ENCODE data around the gene ZNF28.
"Not testable (repeated sequence)": the region's sequence is repeated elsewhere in the genome, so short reads cannot be mapped to it uniquely, and the experiment has no call there.

ZNF28 gene

DNA sequence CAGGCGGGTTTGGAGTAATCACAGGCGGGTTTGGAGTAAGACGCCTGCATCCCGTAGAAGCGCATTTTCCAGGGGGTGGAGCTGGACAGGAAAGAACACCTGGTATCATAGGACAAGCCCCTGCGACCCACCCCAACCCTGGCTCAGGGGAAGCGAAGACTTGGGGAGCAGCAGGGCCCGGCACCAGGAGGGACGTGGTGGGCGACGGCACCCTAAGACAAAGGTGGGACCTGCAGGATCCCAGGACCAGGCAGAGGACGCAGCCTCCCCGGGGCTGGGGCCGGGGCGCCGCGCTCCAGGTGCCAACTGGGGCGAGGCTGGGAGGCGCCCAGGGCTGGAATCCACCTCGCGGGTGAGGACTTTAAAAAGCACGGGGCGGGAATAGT is 35.4 kb downstream of the ZNF28 start:
- no peak overlapping the region for H3K4me3 ChIP-seq (ENCODE audit: low read length)
- no peak for DNase-seq (ENCODE audit: low read depth, low spot score)

DNA sequence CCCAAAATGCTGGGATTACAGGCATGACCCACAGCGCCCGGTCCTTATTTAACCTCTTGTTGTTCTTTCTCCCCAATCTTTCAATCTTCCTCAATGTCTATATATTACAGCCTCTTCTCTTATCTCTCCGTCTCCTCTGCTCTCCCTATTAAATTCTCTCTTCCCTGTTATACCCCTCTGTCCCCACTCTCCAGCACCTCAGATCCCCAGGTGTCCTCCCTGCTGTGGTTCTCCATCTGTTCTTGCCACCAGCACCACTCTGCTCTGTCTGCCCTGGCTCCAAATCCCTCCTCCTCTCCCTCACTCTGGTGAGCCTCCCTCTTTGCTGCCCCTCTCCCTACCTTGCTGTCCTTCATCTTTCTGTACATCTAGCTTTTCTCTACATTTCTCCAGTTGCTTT is 35.9 kb downstream of the ZNF28 start:
- H3K4me3 ChIP-seq (ENCODE audit: low read length), result no peak overlapping the region
- no peak for DNase-seq (ENCODE audit: low read depth, low spot score)

DNA sequence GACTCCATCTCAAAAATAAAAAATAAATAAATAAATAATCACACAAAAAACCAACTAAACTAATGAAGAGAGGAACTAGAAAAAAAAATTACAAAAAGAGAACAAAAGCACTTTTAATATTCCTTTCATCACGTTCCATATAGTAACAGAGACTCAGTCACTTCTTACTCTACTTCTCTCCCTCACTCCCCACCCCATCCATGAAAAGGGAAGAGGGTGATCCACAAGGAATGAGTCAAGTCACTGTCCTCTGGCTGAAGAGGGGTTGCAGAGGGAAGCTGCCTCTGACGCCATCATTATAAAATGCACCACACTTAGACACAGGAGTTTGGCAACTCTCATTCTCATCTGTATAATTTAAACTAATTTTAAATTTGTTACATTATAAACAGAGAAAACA is 38.6 kb downstream of the ZNF28 start:
- not testable (repeated sequence) for H3K4me3 ChIP-seq (ENCODE audit: low read length); DNase-seq (ENCODE audit: low read depth, low spot score)

DNA sequence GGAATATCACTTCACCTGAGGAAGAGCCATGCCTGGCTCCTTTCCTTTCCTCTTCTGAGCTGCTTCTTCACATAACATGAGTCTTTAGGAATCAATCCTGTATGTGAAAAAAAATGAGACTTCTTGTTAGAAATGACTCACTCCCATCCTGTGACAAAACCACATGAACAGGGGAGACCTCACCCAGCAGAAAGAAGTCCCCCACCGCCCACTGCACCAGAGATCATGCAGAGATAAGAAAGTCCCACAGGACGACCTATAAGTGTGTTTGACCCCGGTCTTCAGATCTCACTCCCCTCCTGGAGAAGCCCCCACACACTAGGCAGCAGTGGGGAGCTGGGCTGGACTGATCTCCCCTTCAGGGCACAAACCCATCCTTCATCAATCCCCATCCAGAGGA is 42.6 kb downstream of the ZNF28 start:
- DNase-seq (ENCODE audit: low read depth, low spot score), result no peak
- no peak overlapping the region for H3K4me3 ChIP-seq (ENCODE audit: low read length)

DNA sequence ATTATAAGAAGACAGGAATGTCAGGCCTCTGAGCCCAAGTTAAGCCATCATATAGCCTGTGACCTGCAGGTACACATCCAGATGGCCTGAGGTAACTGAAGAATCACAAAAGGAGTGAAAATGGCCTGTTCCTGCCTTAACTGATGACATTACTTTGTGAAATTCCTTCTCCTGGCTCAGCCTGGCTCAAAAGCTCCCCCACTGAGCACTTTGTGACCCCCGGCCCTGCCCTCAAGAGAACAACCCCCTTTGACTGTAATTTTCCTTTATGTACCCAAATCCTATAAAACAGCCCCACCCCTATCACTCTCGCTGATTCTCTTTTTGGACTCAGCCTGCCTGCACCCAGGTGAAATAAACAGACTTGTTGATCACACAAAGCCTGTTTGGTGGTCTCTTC is 65.0 kb downstream of the ZNF28 start:
- H3K4me3 ChIP-seq (ENCODE audit: low read length); DNase-seq (ENCODE audit: low read depth, low spot score): not testable (repeated sequence)

DNA sequence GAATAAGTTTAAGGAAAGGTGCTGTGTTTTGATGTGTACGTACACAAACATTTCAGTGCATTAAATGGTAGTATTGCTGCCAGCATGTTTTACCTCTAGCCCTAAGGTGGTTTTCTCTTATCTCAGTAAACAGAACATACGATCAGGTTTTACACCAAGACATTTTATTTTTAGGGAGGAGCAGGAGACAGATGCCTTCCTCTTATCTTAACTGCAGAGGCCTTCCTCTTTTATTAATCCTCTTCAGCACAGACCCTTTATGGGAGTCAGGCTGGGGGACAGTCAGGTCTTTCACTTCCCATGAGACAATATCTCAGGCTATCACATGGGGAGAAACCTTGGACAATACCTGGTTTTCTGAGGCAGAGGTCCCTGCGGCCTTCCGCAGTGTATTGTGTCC is 71.7 kb downstream of the ZNF28 start:
- no peak for DNase-seq (ENCODE audit: low read depth, low spot score)
- no peak overlapping the region for H3K4me3 ChIP-seq (ENCODE audit: low read length)

DNA sequence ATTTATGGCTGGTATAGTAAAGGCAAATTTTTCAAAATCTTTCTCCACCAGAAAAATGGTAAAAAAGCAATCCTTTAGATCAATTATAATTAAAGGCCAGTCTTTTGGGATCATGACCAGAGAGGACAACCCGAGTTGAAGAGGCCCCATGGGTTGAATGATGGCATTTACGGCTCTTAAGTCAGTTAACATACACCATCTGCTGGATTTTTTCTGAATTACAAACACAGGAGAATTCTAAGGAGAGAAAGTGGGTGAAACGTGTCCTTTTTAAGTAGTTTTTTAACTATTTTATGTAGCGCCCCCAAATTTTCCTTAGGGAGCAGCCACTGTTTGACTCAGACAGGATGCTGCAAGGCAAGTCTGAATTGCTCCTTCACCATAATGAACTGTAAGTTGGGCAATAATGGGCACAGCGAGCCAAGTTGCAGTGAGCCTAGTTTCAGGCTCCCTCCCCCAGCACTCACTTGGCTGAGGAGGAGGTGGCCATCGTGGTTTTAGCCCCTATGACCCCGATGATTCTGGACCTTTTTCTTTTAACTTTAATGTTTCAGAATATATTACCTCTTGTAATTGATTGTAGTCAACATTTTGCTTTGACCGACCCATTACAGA is 73.0 kb downstream of the ZNF28 start:
- H3K4me3 ChIP-seq (ENCODE audit: low read length), result no peak overlapping the region
- peak; percentile 36 for DNase-seq (ENCODE audit: low read depth, low spot score)
